Measurements from ENCODE around the gene GPN1. TPM values are rescaled to one million over a fixed set of nuclear protein-coding genes. Genes with fewer than 3 reads are reported as not detected.
"Not testable (repeated sequence)": the region's sequence is repeated elsewhere in the genome, so short reads cannot be mapped to it uniquely, and the experiment has no call there.

Gene GPN1
- total and polyA plus RNA-seq, 2 experiments from 2014 or later: 23.7 to 40.3 TPM

DNA sequence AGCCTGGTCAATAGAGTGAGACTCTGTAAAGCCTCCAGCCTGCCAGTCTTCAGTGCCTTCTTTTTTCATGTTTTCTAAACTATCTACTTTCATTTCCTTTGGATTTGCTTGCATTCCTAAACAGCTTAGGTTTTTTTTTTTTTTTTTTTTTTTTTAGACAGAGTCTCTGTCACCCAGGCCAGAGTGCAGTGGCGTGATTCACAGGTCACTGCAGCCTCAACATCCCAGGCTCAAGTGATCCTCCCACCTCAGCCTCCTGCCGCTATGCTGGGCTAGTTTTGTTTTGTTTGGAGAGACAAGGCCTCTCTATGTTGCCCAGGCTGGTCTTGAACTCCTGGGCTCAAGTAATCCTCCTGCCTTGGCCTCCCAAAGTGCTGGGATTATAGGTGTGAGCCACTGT, 1.4 kb downstream of the GPN1 start:
- not testable (repeated sequence) for H3K27me3 Mint-ChIP-seq (ENCODE audit: insufficient read depth, low read depth, poor library complexity); H3K9me3 Mint-ChIP-seq; H3K4me2 ChIP-seq

DNA sequence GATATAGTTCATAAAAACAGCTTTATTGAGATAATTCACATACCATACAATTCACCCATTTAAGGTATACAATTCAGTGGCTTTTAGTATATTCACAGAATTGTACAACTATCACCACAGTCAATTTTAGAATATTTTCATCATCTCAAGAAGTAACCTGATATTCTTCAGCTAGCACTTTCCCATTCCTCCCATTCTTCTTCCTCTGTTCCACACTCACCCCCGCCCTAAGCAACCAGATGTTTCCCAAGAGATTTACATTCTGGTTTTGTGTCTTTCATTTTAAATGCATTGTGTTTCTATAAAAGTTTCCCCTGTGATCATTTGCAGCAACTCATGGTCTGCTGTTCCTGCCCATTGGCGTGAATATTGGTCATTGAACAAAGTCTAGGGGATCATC, 5.4 kb downstream of the GPN1 start:
- Histone ChIP-seq H3F3A (replicated peaks; ENCODE audit: low read depth) (no peaks in the 10 kb centered on the region), H3K4me1 (ENCODE audit: insufficient read depth) (no peaks in the 10 kb centered on the region), H3K79me2 (replicated peaks; ENCODE audit: insufficient read depth) (peaks cover 9% of the 10 kb centered on the region), H3K4me2 (no peak overlapping the region), H3K27me3 (ENCODE audit: insufficient read depth) (no peaks in the 10 kb centered on the region), H2AFZ (no peak overlapping the region), H3K9me2 (ENCODE audit: insufficient read depth) (no peaks in the 10 kb centered on the region), H3K36me3 (ENCODE audit: insufficient read depth) (peaks cover 35% of the 10 kb centered on the region), H4K20me1 (replicated peaks; ENCODE audit: insufficient read depth) (peaks cover 4% of the 10 kb centered on the region; the same call in 1 of the 2 replicates), H3K27ac (ENCODE audit: low read depth) (no peak overlapping the region), H3K4me3 (no peak overlapping the region)
- Mint-ChIP-seq H3K27me3 (ENCODE audit: insufficient read depth, low read depth, poor library complexity) (no peaks in the 10 kb centered on the region), H3K36me3 (ENCODE audit: low read depth) (peaks cover 53% of the 10 kb centered on the region), H3K4me1 (no peaks in the 10 kb centered on the region), H3K4me3 (no peak overlapping the region), H3K27ac (no peak overlapping the region), H3K9me3 (no peaks in the 10 kb centered on the region)
- TF ChIP-seq CREB1 (CRISPR knock-in tag; IDR thresholded peaks at IDR 0.05; ENCODE audit: low read depth) (no peak), STAT1 (IDR thresholded peaks at IDR 0.05; ENCODE audit: unreplicated experiment) (no peak), ZNF331 (CRISPR knock-in tag; IDR thresholded peaks at IDR 0.05; ENCODE audit: low read depth) (no peak), EZH2phosphoT487 (IDR thresholded peaks at IDR 0.05; ENCODE audit: unreplicated experiment) (no peak), POLR2AphosphoS5 (IDR thresholded peaks at IDR 0.05; ENCODE audit: low read depth) (no peak), NANOG (IDR thresholded peaks at IDR 0.05; ENCODE audit: borderline replicate concordance) (no peak)
- TF ChIP-seq, protein P1, sequence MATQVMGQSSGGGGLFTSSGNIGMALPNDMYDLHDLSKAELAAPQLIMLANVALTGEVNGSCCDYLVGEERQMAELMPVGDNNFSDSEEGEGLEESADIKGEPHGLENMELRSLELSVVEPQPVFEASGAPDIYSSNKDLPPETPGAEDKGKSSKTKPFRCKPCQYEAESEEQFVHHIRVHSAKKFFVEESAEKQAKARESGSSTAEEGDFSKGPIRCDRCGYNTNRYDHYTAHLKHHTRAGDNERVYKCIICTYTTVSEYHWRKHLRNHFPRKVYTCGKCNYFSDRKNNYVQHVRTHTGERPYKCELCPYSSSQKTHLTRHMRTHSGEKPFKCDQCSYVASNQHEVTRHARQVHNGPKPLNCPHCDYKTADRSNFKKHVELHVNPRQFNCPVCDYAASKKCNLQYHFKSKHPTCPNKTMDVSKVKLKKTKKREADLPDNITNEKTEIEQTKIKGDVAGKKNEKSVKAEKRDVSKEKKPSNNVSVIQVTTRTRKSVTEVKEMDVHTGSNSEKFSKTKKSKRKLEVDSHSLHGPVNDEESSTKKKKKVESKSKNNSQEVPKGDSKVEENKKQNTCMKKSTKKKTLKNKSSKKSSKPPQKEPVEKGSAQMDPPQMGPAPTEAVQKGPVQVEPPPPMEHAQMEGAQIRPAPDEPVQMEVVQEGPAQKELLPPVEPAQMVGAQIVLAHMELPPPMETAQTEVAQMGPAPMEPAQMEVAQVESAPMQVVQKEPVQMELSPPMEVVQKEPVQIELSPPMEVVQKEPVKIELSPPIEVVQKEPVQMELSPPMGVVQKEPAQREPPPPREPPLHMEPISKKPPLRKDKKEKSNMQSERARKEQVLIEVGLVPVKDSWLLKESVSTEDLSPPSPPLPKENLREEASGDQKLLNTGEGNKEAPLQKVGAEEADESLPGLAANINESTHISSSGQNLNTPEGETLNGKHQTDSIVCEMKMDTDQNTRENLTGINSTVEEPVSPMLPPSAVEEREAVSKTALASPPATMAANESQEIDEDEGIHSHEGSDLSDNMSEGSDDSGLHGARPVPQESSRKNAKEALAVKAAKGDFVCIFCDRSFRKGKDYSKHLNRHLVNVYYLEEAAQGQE (IDR thresholded peaks at IDR 0.05; ENCODE audit: unreplicated experiment): no peak
- TF ChIP-seq, protein P2, sequence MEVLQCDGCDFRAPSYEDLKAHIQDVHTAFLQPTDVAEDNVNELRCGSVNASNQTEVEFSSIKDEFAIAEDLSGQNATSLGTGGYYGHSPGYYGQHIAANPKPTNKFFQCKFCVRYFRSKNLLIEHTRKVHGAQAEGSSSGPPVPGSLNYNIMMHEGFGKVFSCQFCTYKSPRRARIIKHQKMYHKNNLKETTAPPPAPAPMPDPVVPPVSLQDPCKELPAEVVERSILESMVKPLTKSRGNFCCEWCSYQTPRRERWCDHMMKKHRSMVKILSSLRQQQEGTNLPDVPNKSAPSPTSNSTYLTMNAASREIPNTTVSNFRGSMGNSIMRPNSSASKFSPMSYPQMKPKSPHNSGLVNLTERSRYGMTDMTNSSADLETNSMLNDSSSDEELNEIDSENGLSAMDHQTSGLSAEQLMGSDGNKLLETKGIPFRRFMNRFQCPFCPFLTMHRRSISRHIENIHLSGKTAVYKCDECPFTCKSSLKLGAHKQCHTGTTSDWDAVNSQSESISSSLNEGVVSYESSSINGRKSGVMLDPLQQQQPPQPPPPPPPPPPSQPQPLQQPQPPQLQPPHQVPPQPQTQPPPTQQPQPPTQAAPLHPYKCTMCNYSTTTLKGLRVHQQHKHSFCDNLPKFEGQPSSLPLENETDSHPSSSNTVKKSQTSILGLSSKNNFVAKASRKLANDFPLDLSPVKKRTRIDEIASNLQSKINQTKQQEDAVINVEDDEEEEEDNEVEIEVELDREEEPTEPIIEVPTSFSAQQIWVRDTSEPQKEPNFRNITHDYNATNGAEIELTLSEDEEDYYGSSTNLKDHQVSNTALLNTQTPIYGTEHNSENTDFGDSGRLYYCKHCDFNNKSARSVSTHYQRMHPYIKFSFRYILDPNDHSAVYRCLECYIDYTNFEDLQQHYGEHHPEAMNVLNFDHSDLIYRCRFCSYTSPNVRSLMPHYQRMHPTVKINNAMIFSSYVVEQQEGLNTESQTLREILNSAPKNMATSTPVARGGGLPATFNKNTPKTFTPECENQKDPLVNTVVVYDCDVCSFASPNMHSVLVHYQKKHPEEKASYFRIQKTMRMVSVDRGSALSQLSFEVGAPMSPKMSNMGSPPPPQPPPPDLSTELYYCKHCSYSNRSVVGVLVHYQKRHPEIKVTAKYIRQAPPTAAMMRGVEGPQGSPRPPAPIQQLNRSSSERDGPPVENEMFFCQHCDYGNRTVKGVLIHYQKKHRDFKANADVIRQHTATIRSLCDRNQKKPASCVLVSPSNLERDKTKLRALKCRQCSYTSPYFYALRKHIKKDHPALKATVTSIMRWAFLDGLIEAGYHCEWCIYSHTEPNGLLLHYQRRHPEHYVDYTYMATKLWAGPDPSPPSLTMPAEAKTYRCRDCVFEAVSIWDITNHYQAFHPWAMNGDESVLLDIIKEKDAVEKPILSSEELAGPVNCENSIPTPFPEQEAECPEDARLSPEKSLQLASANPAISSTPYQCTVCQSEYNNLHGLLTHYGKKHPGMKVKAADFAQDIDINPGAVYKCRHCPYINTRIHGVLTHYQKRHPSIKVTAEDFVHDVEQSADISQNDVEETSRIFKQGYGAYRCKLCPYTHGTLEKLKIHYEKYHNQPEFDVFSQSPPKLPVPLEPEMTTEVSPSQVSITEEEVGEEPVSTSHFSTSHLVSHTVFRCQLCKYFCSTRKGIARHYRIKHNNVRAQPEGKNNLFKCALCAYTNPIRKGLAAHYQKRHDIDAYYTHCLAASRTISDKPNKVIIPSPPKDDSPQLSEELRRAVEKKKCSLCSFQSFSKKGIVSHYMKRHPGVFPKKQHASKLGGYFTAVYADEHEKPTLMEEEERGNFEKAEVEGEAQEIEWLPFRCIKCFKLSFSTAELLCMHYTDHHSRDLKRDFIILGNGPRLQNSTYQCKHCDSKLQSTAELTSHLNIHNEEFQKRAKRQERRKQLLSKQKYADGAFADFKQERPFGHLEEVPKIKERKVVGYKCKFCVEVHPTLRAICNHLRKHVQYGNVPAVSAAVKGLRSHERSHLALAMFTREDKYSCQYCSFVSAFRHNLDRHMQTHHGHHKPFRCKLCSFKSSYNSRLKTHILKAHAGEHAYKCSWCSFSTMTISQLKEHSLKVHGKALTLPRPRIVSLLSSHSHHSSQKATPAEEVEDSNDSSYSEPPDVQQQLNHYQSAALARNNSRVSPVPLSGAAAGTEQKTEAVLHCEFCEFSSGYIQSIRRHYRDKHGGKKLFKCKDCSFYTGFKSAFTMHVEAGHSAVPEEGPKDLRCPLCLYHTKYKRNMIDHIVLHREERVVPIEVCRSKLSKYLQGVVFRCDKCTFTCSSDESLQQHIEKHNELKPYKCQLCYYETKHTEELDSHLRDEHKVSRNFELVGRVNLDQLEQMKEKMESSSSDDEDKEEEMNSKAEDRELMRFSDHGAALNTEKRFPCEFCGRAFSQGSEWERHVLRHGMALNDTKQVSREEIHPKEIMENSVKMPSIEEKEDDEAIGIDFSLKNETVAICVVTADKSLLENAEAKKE (CRISPR knock-in tag; IDR thresholded peaks at IDR 0.05): no peak
- TF ChIP-seq, protein P3, sequence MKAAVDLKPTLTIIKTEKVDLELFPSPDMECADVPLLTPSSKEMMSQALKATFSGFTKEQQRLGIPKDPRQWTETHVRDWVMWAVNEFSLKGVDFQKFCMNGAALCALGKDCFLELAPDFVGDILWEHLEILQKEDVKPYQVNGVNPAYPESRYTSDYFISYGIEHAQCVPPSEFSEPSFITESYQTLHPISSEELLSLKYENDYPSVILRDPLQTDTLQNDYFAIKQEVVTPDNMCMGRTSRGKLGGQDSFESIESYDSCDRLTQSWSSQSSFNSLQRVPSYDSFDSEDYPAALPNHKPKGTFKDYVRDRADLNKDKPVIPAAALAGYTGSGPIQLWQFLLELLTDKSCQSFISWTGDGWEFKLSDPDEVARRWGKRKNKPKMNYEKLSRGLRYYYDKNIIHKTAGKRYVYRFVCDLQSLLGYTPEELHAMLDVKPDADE (IDR thresholded peaks at IDR 0.05): no peak
- ATAC-seq (no peak), DNase-seq (ENCODE audit: low spot score) (no peak)

More for the DNA sequence above, 1.4 kb downstream of the GPN1 start:
- not testable (repeated sequence) for H3K9me2 ChIP-seq (ENCODE audit: insufficient read depth); H2AFZ ChIP-seq; H3K4me3 Mint-ChIP-seq; DNase-seq (ENCODE audit: low spot score); H4K20me1 ChIP-seq (replicated peaks; ENCODE audit: insufficient read depth); H3K27me3 ChIP-seq (ENCODE audit: insufficient read depth); H3F3A ChIP-seq (replicated peaks; ENCODE audit: low read depth); H3K27ac Mint-ChIP-seq; H3K4me3 ChIP-seq; H3K27ac ChIP-seq (ENCODE audit: low read depth); ATAC-seq; H3K4me1 Mint-ChIP-seq
- peaks cover 33% of the 10 kb centered on the region for H3K36me3 Mint-ChIP-seq (ENCODE audit: low read depth)
- Histone ChIP-seq H3K79me2 (replicated peaks; ENCODE audit: insufficient read depth) (peaks cover 11% of the 10 kb centered on the region), H3K36me3 (ENCODE audit: insufficient read depth) (peaks cover 26% of the 10 kb centered on the region), H3K4me1 (ENCODE audit: insufficient read depth) (peaks cover 10% of the 10 kb centered on the region)

Measured in GM23338 (cell line).